HFF-Myc (cell line): ENCODE results near the gene NDUFS5.
"Not testable (repeated sequence)": the region's sequence is repeated elsewhere in the genome, so short reads cannot be mapped to it uniquely, and the experiment has no call there.

Experiments used
- DNase-seq: peaks from one replicate; pipeline ENCODE4 v3.0.0-alpha.2; 2011; ENCODE audit warnings: low read depth; ENCODE audit errors: extremely low read depth
- H3K4me3 ChIP-seq: replicated peaks from 2 replicates; pipeline ENCODE4 v1.5.1; 2011; ENCODE audit warnings: low read depth, mild to moderate bottlenecking, control low read depth, low read length
- CTCF ChIP-seq: IDR thresholded peaks from 2 replicates; pipeline ENCODE4 v1.5.1; 2012; ENCODE audit warnings: mild to moderate bottlenecking, low read depth, low read length, control low read depth; ENCODE audit errors: missing control alignments

The NDUFS5 gene

GRCh38 chr1:39026051-39026865, at the start of gene NDUFS5:
Gene NDUFS5, plus strand, starts transcription at chr1:39026350. Its CDS starts 2,375 bp downstream, at chr1:39028725.
- TF ChIP-seq CTCF = no peak
- H3K4me3 ChIP-seq = peak within 1 kb of the TSS; percentile 94
- DNase-seq = peak; percentile 80

GRCh38 chr1:38977399-38978244, 48.5 kb upstream of the NDUFS5 start:
- not testable (repeated sequence) for H3K4me3 ChIP-seq, DNase-seq

GRCh38 chr1:38978245-38978542, 48.0 kb upstream of the NDUFS5 start:
- not testable (repeated sequence) for H3K4me3 ChIP-seq, DNase-seq

- not testable (repeated sequence) for H3K4me3 ChIP-seq, DNase-seq
These were observed 46.8 kb upstream of the NDUFS5 start for GRCh38 chr1:38979380-38979779.

GRCh38 chr1:38989979-38990378, 36.2 kb upstream of the NDUFS5 start:
- H3K4me3 ChIP-seq = no peak overlapping the region

GRCh38 chr1:38990386-38990737, 35.8 kb upstream of the NDUFS5 start:
- H3K4me3 ChIP-seq = peak overlapping the region; percentile 57
- DNase-seq = no peak
- no peak for TF ChIP-seq CTCF

More at GRCh38 chr1:38989979-38990378, 36.2 kb upstream of the NDUFS5 start:
- TF ChIP-seq CTCF = no peak
- no peak for DNase-seq

- TF ChIP-seq CTCF = no peak
- H3K4me3 ChIP-seq = peak within 1 kb of the TSS; percentile 57
- peak; percentile 85 for DNase-seq
These were observed 35.2 kb upstream of the NDUFS5 start, which contains the start of gene AKIRIN1 for GRCh38 chr1:38990738-38991637. Gene AKIRIN1, plus strand, starts transcription at chr1:38991276. Its CDS starts 105 bp downstream, at chr1:38991381.
